Thymus (tissue), 11 donors: ENCODE results near the gene LIMS2. TPM values are rescaled to one million over a fixed set of nuclear protein-coding genes. Genes with fewer than 3 reads are reported as not detected.

Experiments used
- DNase-seq, 9 donors: peaks; one replicate each; pipeline ENCODE4 v3.0.0-alpha.2; 2013; ENCODE audit warnings: low spot score in 9 of 9, low read depth in 6 of 9, missing footprints in 1 of 9
- H3K27ac ChIP-seq, 2 donors: one replicate each; pipeline ENCODE4 v1.5.1; 2013; ENCODE audit warnings: control low read depth in 1 of 2, low read depth in 1 of 2, low read length in 1 of 2, mild to moderate bottlenecking in 1 of 2, moderate library complexity in 1 of 2
- H3K27me3 ChIP-seq, 2 donors: one replicate each; pipeline ENCODE4 v1.5.1; 2013; ENCODE audit warnings: low read length in 1 of 2; ENCODE audit not compliant: control insufficient read depth in 2 of 2, insufficient read depth in 1 of 2
- H3K36me3 ChIP-seq, 2 donors: one replicate each; pipeline ENCODE4 v1.5.1; 2013; ENCODE audit warnings: low read length in 1 of 2, mild to moderate bottlenecking in 1 of 2, moderate library complexity in 1 of 2; ENCODE audit not compliant: control insufficient read depth in 2 of 2, insufficient read depth in 2 of 2
- H3K4me1 ChIP-seq, 2 donors: one replicate each; pipeline ENCODE4 v1.5.1; 2013; ENCODE audit warnings: low read length in 2 of 2; ENCODE audit not compliant: control insufficient read depth in 2 of 2, insufficient read depth in 2 of 2
- H3K4me3 ChIP-seq, 2 donors: one replicate each; pipeline ENCODE4 v1.5.1; 2013; ENCODE audit warnings: low read length in 2 of 2, control low read depth in 1 of 2, mild to moderate bottlenecking in 1 of 2
- H3K9me3 ChIP-seq, 2 donors: one replicate each; pipeline ENCODE4 v1.5.1; 2013; ENCODE audit warnings: low read length in 1 of 2, mild to moderate bottlenecking in 1 of 2; ENCODE audit not compliant: control insufficient read depth in 2 of 2, insufficient read depth in 1 of 2
- WGBS: extraction: QIAGEN DNeasy Blood & Tissue Kit; methylation state at CpG from one replicate; pipeline ENCODE4 v1.1.7; 2013; 5-methylcytosine and 5-hydroxymethylcytosine counted together
- polyA plus RNA-seq: library from polyadenylated mRNA; stranded (reverse); fragments of 200-250 nt; gene quantifications from one replicate; pipeline ENCODE4 v1.2.3, GENCODE V29; 2013
- total RNA-seq: library from RNA; stranded (reverse); fragments of 120-200 nt; gene quantifications from one replicate; pipeline ENCODE4 v1.2.4, GENCODE V29; 2013
- donor health status: healthy.

Gene LIMS2
- total and polyA plus RNA-seq, 2 donors, result 8.7 to 45.1 TPM

- DNase-seq, result peak in 1 of 9 donors; percentile 25
- Histone ChIP-seq H3K27ac (no peak overlapping the region), H3K27me3 (no peaks in the 10 kb centered on the region), H3K4me1 (peaks cover 31 to 90% of the 10 kb centered on the region in 2 donors), H3K4me3 (no peak overlapping the region), H3K36me3 (peaks cover 0 to 9% of the 10 kb centered on the region in 2 donors), H3K9me3 (no peaks in the 10 kb centered on the region)
- 90% methylated on average over 16 of the region's 16 CpGs for WGBS
Observed at GRCh38 chr2:127634066-127634617, 41.2 kb downstream of the LIMS2 start.

- DNase-seq, result no peak
- Histone ChIP-seq H3K27ac (peak overlapping the region in 1 of 2 donors; percentile 38), H3K9me3 (no peaks in the 10 kb centered on the region), H3K4me3 (no peak overlapping the region), H3K27me3 (no peaks in the 10 kb centered on the region), H3K36me3 (peaks cover 0 to 3% of the 10 kb centered on the region in 2 donors), H3K4me1 (peaks cover 28 to 88% of the 10 kb centered on the region in 2 donors)
- 92% methylated on average over 9 of the region's 9 CpGs for WGBS
Observed at GRCh38 chr2:127633556-127634065, 41.7 kb downstream of the LIMS2 start.

- peak in 2 of 9 donors; percentile 47 to 72 for DNase-seq
- Histone ChIP-seq H3K27me3 (no peaks in the 10 kb centered on the region), H3K4me3 (no peak overlapping the region), H3K4me1 (peaks cover 23 to 82% of the 10 kb centered on the region in 2 donors), H3K36me3 (no peaks in the 10 kb centered on the region), H3K27ac (peak overlapping the region in 1 of 2 donors; percentile 38), H3K9me3 (no peaks in the 10 kb centered on the region)
- 61% methylated on average over 25 of the region's 25 CpGs for WGBS
Observed at GRCh38 chr2:127632592-127633489, 42.5 kb downstream of the LIMS2 start.

- Histone ChIP-seq H3K27ac (peak overlapping the region in 1 of 2 donors; percentile 17), H3K4me3 (no peak overlapping the region), H3K36me3 (no peaks in the 10 kb centered on the region), H3K27me3 (no peaks in the 10 kb centered on the region), H3K9me3 (no peaks in the 10 kb centered on the region), H3K4me1 (peaks cover 17 to 74% of the 10 kb centered on the region in 2 donors)
- no peak for DNase-seq
- WGBS, result 91% methylated on average over 17 of the region's 17 CpGs
Observed at GRCh38 chr2:127631997-127632581, 43.2 kb downstream of the LIMS2 start.

- WGBS, result 94% methylated on average over 16 of the region's 16 CpGs
- Histone ChIP-seq H3K36me3 (no peaks in the 10 kb centered on the region), H3K9me3 (no peaks in the 10 kb centered on the region), H3K27me3 (peaks cover 0 to 3% of the 10 kb centered on the region in 2 donors), H3K27ac (no peak overlapping the region), H3K4me1 (peaks cover 15 to 69% of the 10 kb centered on the region in 2 donors), H3K4me3 (no peak overlapping the region)
- no peak for DNase-seq
Observed at GRCh38 chr2:127631541-127631996, 43.8 kb downstream of the LIMS2 start.

- Histone ChIP-seq H3K36me3 (no peaks in the 10 kb centered on the region), H3K27me3 (peaks cover 0 to 4% of the 10 kb centered on the region in 2 donors), H3K27ac (no peak overlapping the region), H3K4me1 (peaks cover 15 to 64% of the 10 kb centered on the region in 2 donors), H3K9me3 (no peaks in the 10 kb centered on the region), H3K4me3 (no peak overlapping the region)
- no peak for DNase-seq
- WGBS, result 97% methylated on average over 25 of the region's 25 CpGs
Observed at GRCh38 chr2:127630864-127631540, 44.3 kb downstream of the LIMS2 start.

GRCh38 chr2:127630096-127630863 is 45.0 kb downstream of the LIMS2 start:
- DNase-seq, result no peak
- peaks cover 0 to 4% of the 10 kb centered on the region in 2 donors for H3K27me3 ChIP-seq
- WGBS, result 87% methylated on average over 10 of the region's 10 CpGs
- no peaks in the 10 kb centered on the region for H3K36me3 ChIP-seq
- no peak overlapping the region for H3K27ac ChIP-seq
- peaks cover 15 to 57% of the 10 kb centered on the region in 2 donors for H3K4me1 ChIP-seq
- H3K9me3 ChIP-seq, result no peaks in the 10 kb centered on the region
- no peak overlapping the region for H3K4me3 ChIP-seq

GRCh38 chr2:127629637-127630036 is 45.7 kb downstream of the LIMS2 start:
- no peak for DNase-seq
- Histone ChIP-seq H3K9me3 (no peaks in the 10 kb centered on the region), H3K36me3 (no peaks in the 10 kb centered on the region), H3K27me3 (peaks cover 0 to 11% of the 10 kb centered on the region in 2 donors), H3K4me1 (peaks cover 15 to 54% of the 10 kb centered on the region in 2 donors), H3K27ac (no peak overlapping the region), H3K4me3 (no peak overlapping the region)
- 94% methylated on average over 9 of the region's 9 CpGs for WGBS
